ENCODE results near the gene METTL22. TPM values are rescaled to one million over a fixed set of nuclear protein-coding genes. Genes with fewer than 3 reads are reported as not detected.

Gene METTL22
- polyA plus RNA-seq, 2 of the 4 experiments (the other 2 are of a cell fraction), result 21.0 to 40.9 TPM

GRCh38 chr16:8614435-8615029 is 7.0 kb upstream of the METTL22 start:
- WGBS (ENCODE audit: missing lambda C conversion rate), result 27% methylated on average over 9 of the region's 9 CpGs

More at GRCh38 chr16:8614435-8615029, 7.0 kb upstream of the METTL22 start:
- ATAC-seq, result no peak
- no peak for FAIRE-seq
- ChIA-PET CTCF (interaction anchor here (1.0 to 2.1 kb wide), 2 partner anchors 47 kb away, joined by 4 to 7 read pairs; no protein-coding TSS in a partner anchor), POLR2A (no interaction called here)
- H3K9me3 ChIP-seq, result no peaks in the 10 kb centered on the region
- TF ChIP-seq USF2 (IDR thresholded peaks at IDR 0.05) (no peak), REST (IDR thresholded peaks at IDR 0.05) (no peak), NR3C1 (IDR thresholded peaks at IDR 0.05) (no peak), HMGXB4 (CRISPR knock-in tag; IDR thresholded peaks at IDR 0.05; ENCODE audit: borderline replicate concordance) (no peak), E2F6 (IDR thresholded peaks at IDR 0.05; ENCODE audit: borderline replicate concordance, low read depth) (no peak), SREBF2 (IDR thresholded peaks at IDR 0.05) (no peak), RARB (CRISPR knock-in tag; IDR thresholded peaks at IDR 0.05) (no peak), HOXA7 (CRISPR knock-in tag; IDR thresholded peaks at IDR 0.05) (no peak), NFE2L2 (conservative IDR thresholded peaks at IDR 0.05; ENCODE audit: low read length) (no peak), TFCP2L1 (CRISPR knock-in tag; IDR thresholded peaks at IDR 0.05) (no peak), SMC3 (IDR thresholded peaks at IDR 0.05) (no peak), RFX5 (IDR thresholded peaks at IDR 0.05) (no peak), NPAS2 (CRISPR knock-in tag; IDR thresholded peaks at IDR 0.05; ENCODE audit: borderline replicate concordance) (no peak), HES2 (IDR thresholded peaks at IDR 0.05) (no peak), CTCF (IDR thresholded peaks at IDR 0.05) (no peak), FOXS1 (CRISPR knock-in tag; IDR thresholded peaks at IDR 0.05) (no peak), ESRRA (IDR thresholded peaks at IDR 0.05; ENCODE audit: borderline replicate concordance, low read length) (no peak), HDAC2 (IDR thresholded peaks at IDR 0.05) (no peak)
- H3K4me1 ChIP-seq, result no peaks in the 10 kb centered on the region
- H3K27ac ChIP-seq, result no peak overlapping the region
- H3K4me2 ChIP-seq, result no peak overlapping the region
- no peak overlapping the region for H3K4me3 ChIP-seq
- DNase-seq (ENCODE audit: low read depth in 1 of 2, low spot score in 1 of 2), result no peak

Data from A549 (cell line).